Transverse colon (tissue), 4 donors: ENCODE data around the gene BRPF3.

ENCODE experiments used
- CTCF ChIP-seq, 5 experiments: fragments of 200-600 bp in 3 of 5; fragments of 450-650 bp in 2 of 5; sonication (generic) in 3 of 5; IDR thresholded peaks; 1 replicate in 2 of 5; 2 replicates in 3 of 5; pipeline ENCODE4 v1.5.1; 2016 to 2017; ENCODE audit warnings: antibody characterized with exemption in 5 of 5, inconsistent platforms in 3 of 5, mild to moderate bottlenecking in 2 of 5, moderate library complexity in 1 of 5
- POLR2A ChIP-seq: fragments of 450-650 bp; IDR thresholded peaks from one replicate; pipeline ENCODE4 v1.6.1; 2016; ENCODE audit warnings: antibody characterized with exemption, mild to moderate bottlenecking, moderate library complexity
- POLR2AphosphoS5 ChIP-seq, 3 donors: sonication (generic); formaldehyde crosslinking; IDR thresholded peaks; one replicate each; pipeline ENCODE4 v1.6.1; 2016; ENCODE audit warnings: antibody characterized with exemption in 3 of 3

- TF ChIP-seq CTCF (IDR thresholded peaks at IDR 0.05) (no peak), POLR2AphosphoS5 (IDR thresholded peaks at IDR 0.05) (no peak), POLR2A (no peak)
Observed at GRCh38 chr6:36267731-36268477, 71.4 kb downstream of the BRPF3 start.
